Neural cell (in vitro differentiated cells): ENCODE results near the gene RDH11. TPM values are rescaled to one million over a fixed set of nuclear protein-coding genes. Genes with fewer than 3 reads are reported as not detected.

Experiments used
- H2AFZ ChIP-seq: fragments of 200-600, 300-800 bp; sonication (generic), shearing (Covaris generic); 2 replicates; pipeline ENCODE4 v1.6.0; 2014; ENCODE audit warnings: low read depth, mild to moderate bottlenecking, antibody characterized with exemption, low read length, moderate library complexity
- H3F3A ChIP-seq: fragments of 200-600 bp; shearing (Covaris generic); 2 replicates; pipeline ENCODE4 v1.6.1; 2016; ENCODE audit warnings: mild to moderate bottlenecking, moderate library complexity, mixed read lengths, antibody characterized with exemption, low read length; ENCODE audit not compliant: insufficient read depth, poor library complexity, severe bottlenecking
- H3K27ac ChIP-seq: fragments of 200-600, 300-800 bp; sonication (generic), shearing (Covaris generic); 2 replicates; pipeline ENCODE4 v1.5.1; 2014; ENCODE audit warnings: mild to moderate bottlenecking, low read length, moderate library complexity
- H3K27me3 ChIP-seq: fragments of 300-800, 200-600 bp; sonication (generic), shearing (Covaris generic); 2 replicates; pipeline ENCODE4 v1.6.0; 2014; ENCODE audit warnings: mild to moderate bottlenecking, low read depth, low read length, moderate library complexity; ENCODE audit not compliant: insufficient read depth
- H3K36me3 ChIP-seq: fragments of 300-800, 200-600 bp; sonication (generic), shearing (Covaris generic); 2 replicates; pipeline ENCODE4 v1.5.1; 2014; ENCODE audit warnings: mild to moderate bottlenecking, antibody characterized with exemption, low read length, moderate library complexity; ENCODE audit not compliant: insufficient read depth
- H3K4me2 ChIP-seq: fragments of 300-800, 200-600 bp; sonication (generic), shearing (Covaris generic); 2 replicates; pipeline ENCODE4 v1.6.0; 2014; ENCODE audit warnings: mild to moderate bottlenecking, low read length
- H3K4me3 ChIP-seq: fragments of 300-800, 200-600 bp; sonication (generic), shearing (Covaris generic); 2 replicates; pipeline ENCODE4 v1.5.1; 2014; ENCODE audit warnings: mild to moderate bottlenecking, low read length, moderate library complexity
- H3K79me2 ChIP-seq: fragments of 200-600 bp; shearing (Covaris generic); replicated peaks from 2 replicates; pipeline ENCODE4 v1.6.0; 2014; ENCODE audit warnings: mild to moderate bottlenecking, low read length, moderate library complexity; ENCODE audit not compliant: insufficient read depth
- H3K9ac ChIP-seq: fragments of 300-800, 200-600 bp; sonication (generic), shearing (Covaris generic); 2 replicates; pipeline ENCODE4 v1.6.1; 2016; ENCODE audit warnings: mild to moderate bottlenecking, low read length, mixed read lengths
- H3K9me2 ChIP-seq: fragments of 200-600 bp; shearing (Covaris generic); 2 replicates; pipeline ENCODE4 v1.6.1; 2016; ENCODE audit warnings: mild to moderate bottlenecking, low read length, mixed read lengths; ENCODE audit not compliant: insufficient read depth
- H3K9me3 ChIP-seq: fragments of 200-600, 300-800 bp; sonication (generic), shearing (Covaris generic); 2 replicates; pipeline ENCODE4 v1.6.1; 2016; ENCODE audit warnings: mild to moderate bottlenecking, mixed run types, low read length, moderate library complexity, mixed read lengths
- H4K20me1 ChIP-seq: fragments of 200-600 bp; shearing (Covaris generic); 2 replicates; pipeline ENCODE4 v1.6.1; 2016; ENCODE audit warnings: mild to moderate bottlenecking, mixed run types; ENCODE audit not compliant: insufficient read depth
- CTCF ChIP-seq: fragments of 450-650 bp; IDR thresholded peaks from 2 replicates; pipeline ENCODE4 v1.5.1; 2014; ENCODE audit warnings: antibody characterized with exemption, mild to moderate bottlenecking, moderate library complexity; ENCODE audit not compliant: poor library complexity, severe bottlenecking
- EP300 ChIP-seq: fragments of 450-650 bp; conservative IDR thresholded peaks from 2 replicates; pipeline ENCODE4 v1.6.1; 2014; ENCODE audit warnings: antibody characterized with exemption, mild to moderate bottlenecking, moderate library complexity; ENCODE audit not compliant: poor library complexity, severe bottlenecking
- EZH2 ChIP-seq: fragments of 200-600, 300-800 bp; shearing (Covaris generic), sonication (generic); IDR thresholded peaks from 2 replicates; pipeline ENCODE4 v1.6.1; 2014; ENCODE audit warnings: antibody characterized with exemption, low read length, borderline replicate concordance, mild to moderate bottlenecking; ENCODE audit not compliant: insufficient read depth, poor library complexity, severe bottlenecking
- MXI1 ChIP-seq: fragments of 450-650 bp; conservative IDR thresholded peaks from 2 replicates; pipeline ENCODE4 v1.6.1; 2014; ENCODE audit warnings: antibody characterized with exemption, mild to moderate bottlenecking; ENCODE audit not compliant: poor library complexity, severe bottlenecking
- POLR2AphosphoS5 ChIP-seq: IDR thresholded peaks from 2 replicates; pipeline ENCODE4 v1.6.1; 2012
- RAD21 ChIP-seq: fragments of 450-650 bp; conservative IDR thresholded peaks from 2 replicates; pipeline ENCODE4 v1.6.1; 2014; ENCODE audit warnings: antibody characterized with exemption, mild to moderate bottlenecking, moderate library complexity
- REST ChIP-seq: IDR thresholded peaks from 2 replicates; pipeline ENCODE4 v1.6.1; 2012; ENCODE audit warnings: borderline replicate concordance
- SMC3 ChIP-seq: fragments of 450-650 bp; conservative IDR thresholded peaks from 2 replicates; pipeline ENCODE4 v1.6.1; 2014; ENCODE audit warnings: antibody characterized with exemption, mild to moderate bottlenecking, moderate library complexity; ENCODE audit not compliant: poor library complexity
- TAF1 ChIP-seq: IDR thresholded peaks from 2 replicates; pipeline ENCODE4 v1.6.1; 2012; ENCODE audit warnings: low read depth
- polyA plus RNA-seq: library from polyadenylated mRNA; depleted of rRNA; stranded (reverse); fragments of >200 nt; gene quantifications from 2 replicates; pipeline ENCODE4 v1.2.3, GENCODE V29; 2014

RDH11 gene
- polyA plus RNA-seq, 1 donor from 2014 or later = 190 TPM

- Histone ChIP-seq H3F3A (no peaks in the 10 kb centered on the region), H3K36me3 (peaks cover 11% of the 10 kb centered on the region), H3K27ac (no peak overlapping the region), H3K27me3 (no peaks in the 10 kb centered on the region), H3K9me3 (no peaks in the 10 kb centered on the region), H3K79me2 (peaks cover 12% of the 10 kb centered on the region), H3K4me2 (no peak overlapping the region), H3K9ac (no peak overlapping the region), H4K20me1 (no peaks in the 10 kb centered on the region), H2AFZ (no peak overlapping the region), H3K4me3 (no peak overlapping the region), H3K9me2 (no peaks in the 10 kb centered on the region)
- TF ChIP-seq EZH2 (no peak), EP300 (no peak), CTCF (no peak), REST (no peak), RAD21 (no peak), POLR2AphosphoS5 (no peak), TAF1 (no peak), SMC3 (no peak), MXI1 (no peak)
Measured at GRCh38 chr14:67683842-67684241, 11.7 kb downstream of the RDH11 start.

- no peaks in the 10 kb centered on the region for H3K9me3 ChIP-seq
- no peak overlapping the region for H3K27ac ChIP-seq
- no peaks in the 10 kb centered on the region for H3K27me3 ChIP-seq
- H2AFZ ChIP-seq = no peak overlapping the region
- H3K9ac ChIP-seq = no peak overlapping the region
- H3K4me2 ChIP-seq = no peak overlapping the region
- TF ChIP-seq EZH2 = no peak
- TF ChIP-seq MXI1 = no peak
- no peak for TF ChIP-seq CTCF
- TF ChIP-seq REST = no peak
- no peak for TF ChIP-seq EP300
- no peak for TF ChIP-seq TAF1
- TF ChIP-seq POLR2AphosphoS5 = no peak
- TF ChIP-seq RAD21 = no peak
- no peak for TF ChIP-seq SMC3
- peaks cover 14% of the 10 kb centered on the region for H3K36me3 ChIP-seq
- no peak overlapping the region for H3K4me3 ChIP-seq
- H3F3A ChIP-seq = no peaks in the 10 kb centered on the region
- H4K20me1 ChIP-seq = no peaks in the 10 kb centered on the region
- H3K79me2 ChIP-seq = peaks cover 12% of the 10 kb centered on the region
- no peaks in the 10 kb centered on the region for H3K9me2 ChIP-seq
Measured at GRCh38 chr14:67680941-67681340, 14.6 kb downstream of the RDH11 start.
